IMR-90 (cell line): ENCODE measurements around the gene MTRFR. TPM values are rescaled to one million over a fixed set of nuclear protein-coding genes. Genes with fewer than 3 reads are reported as not detected.

Source experiments
- ATAC-seq: fragments of 200-7000 bp; cut with Tn5 transposase; 2 replicates; pipeline ENCODE4 v1.9.1; 2020; ENCODE audit warnings: low read depth, mild to moderate bottlenecking, moderate library complexity
- BruUV-seq: library from RNA; stranded (reverse); fragments of 400-500 nt; replicated peaks from 2 replicates; lab custom pipeline; 2021; lab: Mats Ljungman, UMichigan
- CTCF ChIA-PET: fragments of 300-600 bp; formaldehyde crosslinking; extraction: SDS; loops from one replicate; lab custom pipeline; 2021; ENCODE audit warnings: antibody characterized with exemption; lab: Yijun Ruan, JAX
- POLR2A ChIA-PET: fragments of 300-600 bp; sonication (Branson Sonifier 250); formaldehyde crosslinking; loops from one replicate; lab custom pipeline; 2022; ENCODE audit warnings: antibody characterized with exemption; ENCODE audit not compliant: unreplicated experiment; lab: Charles Lee
- DNase-seq: peaks from one replicate; pipeline ENCODE4 v3.0.0; 2013
- H2AFZ ChIP-seq: replicated peaks from 2 replicates; pipeline ENCODE3; 2013; ENCODE audit warnings: low read length, mild to moderate bottlenecking; ENCODE audit not compliant: poor library complexity
- H2AK5ac ChIP-seq: 2 replicates; pipeline ENCODE4 v1.6.1; 2013; ENCODE audit warnings: low read depth, low read length, inconsistent platforms
- H2AK9ac ChIP-seq: replicated peaks from 2 replicates; pipeline ENCODE3; 2013; ENCODE audit warnings: mild to moderate bottlenecking, low read depth, low read length, moderate library complexity; ENCODE audit not compliant: poor library complexity
- H2BK120ac ChIP-seq: 2 replicates; pipeline ENCODE4 v1.6.1; 2013; ENCODE audit warnings: low read depth, low read length, inconsistent platforms
- H2BK15ac ChIP-seq: 3 replicates; pipeline ENCODE4 v1.6.1; 2013; ENCODE audit warnings: low read depth, low read length, inconsistent platforms
- H2BK20ac ChIP-seq: 2 replicates; pipeline ENCODE4 v1.6.1; 2013; ENCODE audit warnings: low read depth, mild to moderate bottlenecking, inconsistent platforms, low read length, moderate library complexity
- H2BK5ac ChIP-seq: 2 replicates; pipeline ENCODE4 v1.6.1; 2013; ENCODE audit warnings: mild to moderate bottlenecking, low read depth, low read length, inconsistent platforms; ENCODE audit not compliant: poor library complexity, severe bottlenecking
- H3K14ac ChIP-seq: replicated peaks from 2 replicates; pipeline ENCODE4 v1.6.1; 2013; ENCODE audit warnings: low read depth, low read length, inconsistent platforms
- H3K18ac ChIP-seq: 2 replicates; pipeline ENCODE4 v1.6.1; 2013; ENCODE audit warnings: low read depth, low read length, control low read depth
- H3K23ac ChIP-seq: 2 replicates; pipeline ENCODE4 v1.6.1; 2013; ENCODE audit warnings: low read depth, low read length, inconsistent platforms
- H3K27ac ChIP-seq: 2 replicates; pipeline ENCODE4 v1.5.1; 2013; ENCODE audit warnings: mild to moderate bottlenecking, control low read depth, low read length; ENCODE audit not compliant: insufficient read depth
- H3K27me3 ChIP-seq: 2 replicates; pipeline ENCODE4 v1.6.1; 2013; ENCODE audit warnings: low read length; ENCODE audit not compliant: control insufficient read depth, insufficient read depth
- H3K36me3 ChIP-seq: 2 replicates; pipeline ENCODE4 v1.6.1; 2013; ENCODE audit warnings: low read length, mixed read lengths; ENCODE audit not compliant: control insufficient read depth, insufficient read depth
- H3K4ac ChIP-seq: 2 replicates; pipeline ENCODE4 v1.6.1; 2013; ENCODE audit warnings: low read depth, low read length, inconsistent platforms
- H3K4me1 ChIP-seq: 2 replicates; pipeline ENCODE4 v1.6.1; 2013; ENCODE audit warnings: low read length, mixed read lengths; ENCODE audit not compliant: control insufficient read depth, insufficient read depth
- H3K4me2 ChIP-seq: 2 replicates; pipeline ENCODE4 v1.6.1; 2013; ENCODE audit warnings: low read depth, mild to moderate bottlenecking, control low read depth, low read length, moderate library complexity
- H3K4me3 ChIP-seq: 2 replicates; pipeline ENCODE4 v1.5.1; 2013; ENCODE audit warnings: low read depth, mild to moderate bottlenecking, control low read depth, low read length, moderate library complexity; ENCODE audit not compliant: insufficient read depth
- H3K56ac ChIP-seq: 2 replicates; pipeline ENCODE4 v1.6.1; 2013; ENCODE audit warnings: low read length, inconsistent platforms; ENCODE audit not compliant: insufficient read depth; ENCODE audit errors: extremely low read depth
- H3K79me1 ChIP-seq, 2 experiments: 2 replicates each; pipeline ENCODE4 v1.6.1; 2013; ENCODE audit warnings: low read length in 2 of 2, inconsistent platforms in 1 of 2, low read depth in 1 of 2
- H3K9ac ChIP-seq: 2 replicates; pipeline ENCODE4 v1.6.1; 2013; ENCODE audit warnings: low read depth, low read length, control low read depth
- H3K9me1 ChIP-seq: 2 replicates; pipeline ENCODE4 v1.6.1; 2013; ENCODE audit warnings: low read length, inconsistent platforms; ENCODE audit not compliant: insufficient read depth
- H3K9me3 ChIP-seq: 2 replicates; pipeline ENCODE4 v1.6.1; 2013; ENCODE audit warnings: low read length; ENCODE audit not compliant: control insufficient read depth, insufficient read depth
- H4K20me1 ChIP-seq: 2 replicates; pipeline ENCODE4 v1.6.1; 2013; ENCODE audit warnings: low read length, inconsistent platforms; ENCODE audit not compliant: insufficient read depth
- H4K5ac ChIP-seq: 2 replicates; pipeline ENCODE4 v1.6.1; 2013; ENCODE audit warnings: mild to moderate bottlenecking, low read depth, low read length, control low read depth
- H4K8ac ChIP-seq, 2 experiments: 2 replicates each; pipeline ENCODE4 v1.6.1; 2013; ENCODE audit warnings: low read depth in 2 of 2, low read length in 2 of 2, control low read depth in 1 of 2, inconsistent platforms in 1 of 2
- H4K91ac ChIP-seq: 2 replicates; pipeline ENCODE4 v1.6.1; 2013; ENCODE audit warnings: low read depth, low read length, inconsistent platforms; ENCODE audit not compliant: insufficient read depth
- BHLHE40 ChIP-seq: fragments of 150-350 bp; IDR thresholded peaks from 2 replicates; pipeline ENCODE4 v1.6.1; 2016; ENCODE audit warnings: mild to moderate bottlenecking, low read depth, low read length
- CEBPB ChIP-seq: IDR thresholded peaks from 2 replicates; pipeline ENCODE4 v1.6.1; 2012; ENCODE audit warnings: low read depth, low read length, improper control_type of control experiment
- CHD1 ChIP-seq: IDR thresholded peaks from 2 replicates; pipeline ENCODE4 v1.6.1; 2012; ENCODE audit warnings: low read depth, low read length, improper control_type of control experiment
- CTCF ChIP-seq: conservative IDR thresholded peaks from 2 replicates; pipeline ENCODE4 v1.5.1; 2012; ENCODE audit warnings: mild to moderate bottlenecking, low read depth, low read length, improper control_type of control experiment
- FOS ChIP-seq: fragments of 150-350 bp; IDR thresholded peaks from 2 replicates; pipeline ENCODE4 v1.6.1; 2016; ENCODE audit warnings: low read depth, low read length
- MAFK ChIP-seq: IDR thresholded peaks from 2 replicates; pipeline ENCODE4 v1.6.1; 2012; ENCODE audit warnings: low read depth, low read length, improper control_type of control experiment
- MAZ ChIP-seq: IDR thresholded peaks from 2 replicates; pipeline ENCODE4 v1.6.1; 2012; ENCODE audit warnings: low read depth, mild to moderate bottlenecking, low read length, improper control_type of control experiment, moderate library complexity, borderline replicate concordance
- MXI1 ChIP-seq: IDR thresholded peaks from 2 replicates; pipeline ENCODE4 v1.6.1; 2012; ENCODE audit warnings: low read depth, mild to moderate bottlenecking, low read length, moderate library complexity, borderline replicate concordance
- NFE2L2 ChIP-seq: fragments of 150-350 bp; IDR thresholded peaks from 2 replicates; pipeline ENCODE4 v1.6.1; 2016; ENCODE audit warnings: low read depth, mild to moderate bottlenecking, low read length
- POLR2A ChIP-seq: IDR thresholded peaks from 2 replicates; pipeline ENCODE4 v1.6.1; 2012; ENCODE audit warnings: mild to moderate bottlenecking, low read depth, low read length
- RAD21 ChIP-seq: IDR thresholded peaks from 2 replicates; pipeline ENCODE4 v1.6.1; 2012; ENCODE audit warnings: low read length, improper control_type of control experiment
- RCOR1 ChIP-seq: IDR thresholded peaks from 2 replicates; pipeline ENCODE4 v1.6.1; 2012; ENCODE audit warnings: mild to moderate bottlenecking, low read length, improper control_type of control experiment; ENCODE audit not compliant: insufficient replicate concordance
- RFX5 ChIP-seq: IDR thresholded peaks from 2 replicates; pipeline ENCODE4 v1.8.0; 2012; ENCODE audit warnings: low read depth, mild to moderate bottlenecking, low read length, moderate library complexity
- SMC3 ChIP-seq: fragments of 150-350 bp; IDR thresholded peaks from 2 replicates; pipeline ENCODE4 v1.6.1; 2016; ENCODE audit warnings: low read depth, mild to moderate bottlenecking, antibody characterized with exemption, low read length, moderate library complexity
- USF2 ChIP-seq: fragments of 150-350 bp; IDR thresholded peaks from 2 replicates; pipeline ENCODE4 v1.6.1; 2017; ENCODE audit warnings: mild to moderate bottlenecking, antibody characterized with exemption, low read length, low read depth
- WGBS, 2 experiments: methylation state at CpG; one replicate each; pipeline versions ENCODE4 v1.1.5 to v1.1.7; 2013; ENCODE audit warnings: missing lambda C conversion rate in 2 of 2; ENCODE audit not compliant: insufficient read length in 1 of 2; ENCODE audit errors: extremely low coverage in 2 of 2; 5-methylcytosine and 5-hydroxymethylcytosine counted together
- dilution Hi-C: fragments of 300-500 bp; cut with HindIII; formaldehyde crosslinking; loops from one replicate; pipeline ENCODE4 v1.14.3; 2018; ENCODE audit warnings: low sequenced_read_pairs; ENCODE audit not compliant: unreplicated experiment
- in situ Hi-C: fragments of 300-500 bp; cut with MboI; formaldehyde crosslinking; loops from 3 replicates; pipeline ENCODE4 v1.14.3; 2019; ENCODE audit warnings: low sequenced_read_pairs, inconsistent platforms, mixed read lengths
- intact Hi-C: fragments of 100-400 bp; cut with micrococcal nuclease; formaldehyde crosslinking; loops from 2 replicates; pipeline ENCODE4 v1.10.0; 2022
- polyA plus RNA-seq, 3 experiments: library from polyadenylated mRNA; depleted of rRNA; stranded (reverse); fragments of >200 nt; gene quantifications; 2 replicates each; pipeline ENCODE4 v1.2.3, GENCODE V29; 2012; ENCODE audit warnings: low replicate concordance in 1 of 3
- total RNA-seq: library from RNA; depleted of rRNA; stranded (reverse); fragments of >200 nt; gene quantifications from 2 replicates; pipeline ENCODE4 v1.2.3, GENCODE V29; 2012
- TF ChIP-seq, protein P1 (sequence below): fragments of 150-350 bp; IDR thresholded peaks from 2 replicates; pipeline ENCODE4 v1.6.1; 2016; ENCODE audit warnings: low read depth, mild to moderate bottlenecking, low read length, moderate library complexity, borderline replicate concordance

MTRFR gene
- total and polyA plus RNA-seq, 2 of the 4 experiments (the other 2 are of a cell fraction), result 8.6 to 10.2 TPM

- H3K36me3 ChIP-seq, result no peaks in the 10 kb centered on the region
- BruUV-seq, result no TSS peak
- H3K9me3 ChIP-seq, result no peaks in the 10 kb centered on the region
- no peaks in the 10 kb centered on the region for H3K79me1 ChIP-seq
- no peak overlapping the region for H2BK120ac ChIP-seq
- TF ChIP-seq USF2 (no peak), MAZ (no peak), MAFK (no peak), RAD21 (no peak), MXI1 (no peak), NFE2L2 (no peak), POLR2A (no peak), SMC3 (no peak), CHD1 (no peak), FOS (no peak), CTCF (no peak), RFX5 (no peak), RCOR1 (no peak), CEBPB (no peak), BHLHE40 (no peak)
- TF ChIP-seq, protein P1, sequence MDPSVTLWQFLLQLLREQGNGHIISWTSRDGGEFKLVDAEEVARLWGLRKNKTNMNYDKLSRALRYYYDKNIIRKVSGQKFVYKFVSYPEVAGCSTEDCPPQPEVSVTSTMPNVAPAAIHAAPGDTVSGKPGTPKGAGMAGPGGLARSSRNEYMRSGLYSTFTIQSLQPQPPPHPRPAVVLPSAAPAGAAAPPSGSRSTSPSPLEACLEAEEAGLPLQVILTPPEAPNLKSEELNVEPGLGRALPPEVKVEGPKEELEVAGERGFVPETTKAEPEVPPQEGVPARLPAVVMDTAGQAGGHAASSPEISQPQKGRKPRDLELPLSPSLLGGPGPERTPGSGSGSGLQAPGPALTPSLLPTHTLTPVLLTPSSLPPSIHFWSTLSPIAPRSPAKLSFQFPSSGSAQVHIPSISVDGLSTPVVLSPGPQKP, result no peak
- H3K9me1 ChIP-seq, result no peaks in the 10 kb centered on the region
- no peak overlapping the region for H3K27ac ChIP-seq
- H3K27me3 ChIP-seq, result no peaks in the 10 kb centered on the region
- in situ Hi-C loops (no loop called here), intact Hi-C loops (no loop called here), dilution Hi-C loops (no loop called here)
- H2BK15ac ChIP-seq, result no peak overlapping the region
- no peak overlapping the region for H3K56ac ChIP-seq
- no peak overlapping the region for H3K4ac ChIP-seq
- no peak overlapping the region for H3K4me3 ChIP-seq
- H2AFZ ChIP-seq, result no peak overlapping the region
- no peak overlapping the region for H3K14ac ChIP-seq
- H4K8ac ChIP-seq, result no peak overlapping the region
- no peak overlapping the region for H4K5ac ChIP-seq
- H4K91ac ChIP-seq, result no peak overlapping the region
- no peak overlapping the region for H2AK9ac ChIP-seq
- DNase-seq (no peak), ATAC-seq (no peak)
- ChIA-PET CTCF (no interaction called here), POLR2A (interaction anchor here (0.7 kb wide), 1 partner anchor 11 kb away, joined by 5 read pairs; no protein-coding TSS in a partner anchor)
- no peak overlapping the region for H3K23ac ChIP-seq
- no peak overlapping the region for H2AK5ac ChIP-seq
- no peak overlapping the region for H3K18ac ChIP-seq
- H2BK20ac ChIP-seq, result no peak overlapping the region
- H4K20me1 ChIP-seq, result no peaks in the 10 kb centered on the region
- no peak overlapping the region for H2BK5ac ChIP-seq
- 100% methylated on average over 3 of the region's 10 CpGs; no CpG with 5 or more reads in 1 of the 2 experiments for WGBS, 2 experiments
- H3K4me2 ChIP-seq, result no peak overlapping the region
- H3K9ac ChIP-seq, result no peak overlapping the region
- H3K4me1 ChIP-seq, result no peaks in the 10 kb centered on the region
Measured at GRCh38 chr12:123282111-123282510, 48.9 kb downstream of the MTRFR start.
